GM18498 (cell line): ENCODE measurements around the gene POU2AF2.
A peak's percentile ranks its signal among the peaks of the same experiment; 100 is the strongest.
"Not testable (repeated sequence)": the region's sequence is repeated elsewhere in the genome, so short reads cannot be mapped to it uniquely, and the experiment has no call there.

Source experiments
- ATAC-seq: cut with Tn5 transposase; IDR thresholded peaks from one replicate; pipeline ENCODE4 v1.9.1; 2021; ENCODE audit warnings: mild to moderate bottlenecking, moderate library complexity; ENCODE audit not compliant: unreplicated experiment

The POU2AF2 gene

DNA sequence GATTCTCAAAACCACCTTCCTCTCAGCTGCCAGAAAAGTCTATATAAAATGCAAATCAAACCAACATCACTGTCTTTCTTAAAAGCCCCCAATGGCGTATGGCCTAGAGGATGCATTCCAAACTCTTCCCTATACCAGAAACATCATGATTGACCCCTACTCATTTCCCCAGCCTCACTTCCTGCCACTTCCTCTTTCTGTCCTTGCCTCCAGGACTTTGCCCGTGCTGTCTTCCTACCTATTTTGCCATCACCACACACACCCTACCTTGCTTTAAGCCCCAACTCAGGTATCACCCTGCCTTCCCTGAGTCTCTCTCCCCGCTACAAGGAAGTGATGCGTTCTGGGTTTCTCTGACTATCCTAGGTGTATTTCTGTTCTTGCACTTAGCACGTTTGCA, 8.1 kb downstream of the POU2AF2 start:
- no peak for ATAC-seq

GRCh38 chr11:111258046-111258445, 12.5 kb downstream of the POU2AF2 start:
- ATAC-seq = no peak

DNA sequence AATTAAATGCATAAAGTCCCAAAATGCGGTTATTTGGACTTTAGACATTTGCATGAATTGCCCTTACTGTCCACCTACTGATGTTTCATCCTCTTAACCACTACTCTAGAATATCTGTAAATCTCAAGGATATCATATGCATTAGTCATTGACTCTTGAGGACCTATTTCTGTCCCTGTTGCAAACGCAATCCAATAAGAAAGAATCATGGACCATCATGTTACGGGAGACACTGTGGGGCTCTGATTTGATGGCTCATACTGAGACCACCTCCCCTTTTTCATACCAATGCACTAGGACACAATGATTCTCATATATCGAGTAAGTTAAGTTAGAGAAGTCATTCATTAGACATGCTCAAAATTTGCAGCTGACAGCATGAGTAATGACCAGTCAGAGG, 14.4 kb downstream of the POU2AF2 start:
- no peak for ATAC-seq

DNA sequence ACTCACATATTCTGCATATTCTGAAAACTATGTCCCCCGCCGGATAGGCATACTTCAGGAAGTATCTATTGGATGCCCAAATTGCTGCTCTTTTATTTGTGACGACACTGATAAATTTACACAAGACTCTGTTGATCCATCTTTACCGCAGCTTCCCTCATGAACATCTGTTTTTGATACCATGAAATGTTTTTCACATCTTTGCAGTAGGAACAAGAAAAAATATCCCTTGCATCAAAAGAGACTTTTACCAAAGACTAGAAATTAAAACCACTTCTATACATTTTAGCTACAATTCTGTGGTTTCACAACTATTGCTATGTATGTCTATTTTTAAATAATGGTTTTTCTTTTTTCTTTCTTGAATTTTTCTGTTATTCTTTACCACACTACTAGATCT, 15.3 kb downstream of the POU2AF2 start:
- no peak for ATAC-seq

- ATAC-seq = no peak
Observed at GRCh38 chr11:111264646-111265045, 19.1 kb downstream of the POU2AF2 start.

DNA sequence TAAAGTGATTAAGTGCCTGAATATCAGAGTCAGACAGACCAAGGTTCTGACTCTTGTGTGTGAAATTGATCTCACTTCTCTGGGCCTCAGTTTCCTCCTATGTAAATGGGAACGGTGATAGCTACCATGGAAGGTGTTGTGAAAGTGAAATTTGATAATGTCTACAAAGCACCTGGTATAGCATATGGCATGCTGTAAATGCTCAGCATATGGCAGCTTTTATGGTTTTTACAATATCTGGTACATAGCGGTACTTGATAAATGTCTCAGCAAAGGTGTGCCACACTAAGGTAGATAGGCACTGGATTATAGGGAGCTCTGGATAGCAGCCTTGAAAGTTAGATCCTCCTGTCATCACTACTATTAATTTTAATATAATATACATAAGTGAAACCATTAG, 19.9 kb downstream of the POU2AF2 start:
- ATAC-seq = no peak

DNA sequence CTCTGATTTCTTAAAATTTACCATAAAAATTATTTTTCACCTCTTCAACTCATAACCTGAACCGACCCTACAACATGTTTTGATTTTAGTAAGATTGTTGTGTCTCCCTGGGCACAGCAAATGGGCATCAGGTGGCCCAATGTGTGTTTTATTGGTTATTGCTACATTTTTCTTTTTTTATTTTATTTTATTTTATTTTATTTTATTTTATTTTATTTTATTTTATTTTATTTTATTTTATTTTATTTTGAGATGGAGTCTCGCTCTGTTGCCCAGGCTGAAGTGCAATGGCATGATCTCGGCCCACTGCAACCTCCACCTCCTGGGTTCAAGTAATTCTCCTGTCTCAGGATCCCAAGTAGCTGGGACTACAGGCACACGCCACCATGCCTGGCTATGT, 22.8 kb downstream of the POU2AF2 start:
- ATAC-seq = not testable (repeated sequence)

GRCh38 chr11:111269146-111269868, 23.8 kb downstream of the POU2AF2 start:
- no peak for ATAC-seq

- no peak for ATAC-seq
Observed at GRCh38 chr11:111272420-111272819, 26.9 kb downstream of the POU2AF2 start.

DNA sequence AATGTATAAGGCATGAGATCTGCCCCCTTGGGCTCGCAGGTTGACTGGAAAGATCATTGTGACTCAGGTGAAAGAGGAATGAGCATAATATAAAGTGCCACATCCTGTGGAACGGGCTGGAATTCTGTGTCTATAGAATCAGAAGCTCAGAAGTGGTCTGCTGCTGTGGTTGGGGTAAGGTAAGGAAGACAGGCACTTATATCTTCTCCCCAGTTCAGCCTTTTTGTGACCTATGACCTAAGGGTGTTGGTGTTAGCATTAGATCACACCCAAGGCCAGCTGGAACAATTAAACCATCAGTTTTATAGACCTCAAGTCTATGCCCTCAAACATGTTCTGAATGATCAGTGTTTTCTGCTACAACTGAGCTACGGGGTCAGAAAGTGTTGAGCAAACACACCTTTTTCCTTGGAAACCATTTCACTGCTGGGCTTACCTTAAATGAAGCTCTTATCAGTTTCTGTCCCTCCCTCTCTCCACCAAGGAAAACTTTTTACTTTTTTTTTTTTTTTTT, 37.1 kb downstream of the POU2AF2 start:
- no peak for ATAC-seq

GRCh38 chr11:111283945-111284481, 38.5 kb downstream of the POU2AF2 start:
- ATAC-seq = no peak

- ATAC-seq = no peak
Observed at GRCh38 chr11:111285189-111286091, 39.9 kb downstream of the POU2AF2 start.

- ATAC-seq = no peak
Observed at GRCh38 chr11:111291764-111292163, 46.2 kb downstream of the POU2AF2 start.

DNA sequence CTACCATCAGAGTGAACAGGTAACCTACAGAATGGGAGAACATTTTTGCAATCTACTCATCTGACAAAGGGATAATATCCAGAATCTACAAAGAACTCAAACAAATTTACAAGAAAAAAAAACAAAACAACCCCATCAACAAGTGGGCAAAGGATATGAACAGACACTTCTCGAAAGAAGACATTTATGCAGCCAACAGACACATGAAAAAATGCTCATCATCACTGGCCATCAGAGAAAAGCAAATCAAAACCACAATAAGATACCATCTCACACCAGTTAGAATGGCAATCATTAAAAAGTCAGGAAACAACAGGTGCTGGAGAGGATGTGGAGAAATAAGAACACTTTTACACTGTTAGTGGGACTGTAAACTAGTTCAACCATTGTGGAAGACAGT, 46.9 kb downstream of the POU2AF2 start:
- ATAC-seq = not testable (repeated sequence)

GRCh38 chr11:111296196-111296595, 50.7 kb downstream of the POU2AF2 start:
- ATAC-seq = no peak

- no peak for ATAC-seq
Observed at GRCh38 chr11:111297696-111298095, 52.2 kb downstream of the POU2AF2 start.

DNA sequence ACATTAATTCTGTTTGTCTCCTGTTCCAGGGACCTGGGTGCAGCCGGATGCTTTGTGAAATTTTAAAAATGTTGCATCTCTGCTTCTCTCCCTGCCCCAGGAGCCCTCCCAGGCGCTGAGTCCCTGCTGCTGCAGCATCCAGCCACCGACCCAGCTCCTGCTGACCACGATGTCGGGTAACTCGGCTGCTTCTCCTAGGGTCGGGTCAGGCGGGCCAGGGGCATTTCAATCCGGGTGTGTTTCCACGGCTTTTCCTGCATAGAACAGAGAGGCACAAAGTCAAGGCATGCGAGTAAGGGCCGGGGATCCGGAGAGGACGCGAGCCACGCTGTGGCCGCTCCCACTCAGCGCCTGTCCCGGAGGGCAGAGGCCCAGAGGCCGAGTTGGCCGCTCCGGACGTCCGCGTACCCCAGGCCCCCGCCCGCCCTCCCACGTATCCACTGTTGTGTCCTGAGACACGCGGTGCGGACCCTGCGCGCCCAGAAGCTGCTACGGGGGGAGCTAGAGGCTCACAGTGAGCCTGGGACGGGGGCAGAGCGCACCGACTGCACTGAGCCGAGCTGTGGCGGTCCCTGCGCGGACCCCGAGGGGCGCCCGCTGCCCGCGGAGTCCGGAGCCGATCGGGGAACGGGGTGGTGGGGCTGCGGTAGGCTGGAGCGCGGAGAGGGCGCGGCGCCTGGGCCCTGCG, 53.0 kb downstream of the POU2AF2 start, which contains the start of gene POU2AF3:
Gene POU2AF3 (plus strand): TSS at position 134 of the 688 bp plus-strand sequence. CDS start 36 bp downstream, at position 170.
- peak; percentile 26 for ATAC-seq

DNA sequence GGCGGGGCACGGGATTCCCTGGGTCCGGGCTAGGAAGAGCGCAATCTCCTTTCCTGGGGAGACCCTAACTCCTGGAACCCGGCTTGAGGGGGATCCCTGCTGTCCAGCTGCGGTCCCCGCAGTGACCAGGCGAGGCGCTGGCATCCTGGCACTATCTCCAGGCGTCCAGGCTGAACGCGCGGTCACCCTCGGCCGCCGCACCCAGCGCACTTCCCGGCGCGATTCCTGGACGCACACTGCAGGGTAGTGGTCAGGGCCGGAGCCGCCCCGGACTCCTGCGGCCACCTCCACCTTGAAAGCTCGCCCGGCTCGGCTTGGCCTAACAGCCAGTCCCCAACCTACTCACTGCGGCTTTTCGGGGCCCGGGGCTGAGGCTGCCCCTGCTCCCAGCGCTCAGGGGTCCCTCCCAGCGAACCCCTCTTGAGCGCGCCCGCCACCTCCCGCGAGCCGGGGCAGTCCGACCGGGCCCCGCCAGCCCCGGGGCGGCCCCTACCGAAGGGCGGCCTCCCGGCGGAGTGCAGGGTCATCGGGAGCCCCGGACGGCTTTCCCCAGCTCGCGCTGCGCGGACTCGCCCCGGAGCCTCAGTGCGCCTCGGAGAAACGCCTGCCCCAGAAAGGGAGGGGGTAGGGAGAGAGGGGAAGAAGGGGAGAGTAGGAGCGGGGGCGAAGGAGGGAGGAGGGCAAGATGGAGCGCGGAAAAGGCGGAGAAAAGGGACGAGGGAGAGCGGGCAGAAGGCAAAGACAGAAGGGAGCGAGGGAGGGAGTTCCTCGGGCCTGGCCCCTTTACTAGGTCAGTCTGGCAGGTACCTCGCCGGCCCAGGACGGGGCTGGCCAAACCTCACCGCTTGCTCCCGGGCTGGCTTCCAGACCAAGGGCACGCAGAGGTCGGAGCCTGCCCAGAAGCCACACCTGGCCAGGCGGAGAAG, 53.8 kb downstream of the POU2AF2 start:
- ATAC-seq = peak; percentile 61

- ATAC-seq = no peak
Observed at GRCh38 chr11:111300569-111300968, 55.0 kb downstream of the POU2AF2 start.
